Thyroid gland (tissue), 4 donors: ENCODE measurements around the gene C1orf185.

Experiments
- POLR2A ChIP-seq, 2 donors: fragments of 450-650 bp; IDR thresholded peaks; one replicate each; pipeline ENCODE4 v1.6.1; 2017; ENCODE audit warnings: antibody characterized with exemption in 2 of 2, mild to moderate bottlenecking in 2 of 2, moderate library complexity in 1 of 2
- TF ChIP-seq, protein P1 (sequence below), 6 experiments: fragments of 200-600 bp in 3 of 6; fragments of 450-650 bp in 3 of 6; sonication (generic) in 3 of 6; IDR thresholded peaks; one replicate each; pipeline ENCODE4 v1.5.1; 2016 to 2019; ENCODE audit warnings: antibody characterized with exemption in 6 of 6, mild to moderate bottlenecking in 2 of 6, inconsistent platforms in 1 of 6, moderate library complexity in 1 of 6

GRCh38 chr1:51188230-51188629, 86.2 kb downstream of the C1orf185 start:
- TF ChIP-seq, protein P1, sequence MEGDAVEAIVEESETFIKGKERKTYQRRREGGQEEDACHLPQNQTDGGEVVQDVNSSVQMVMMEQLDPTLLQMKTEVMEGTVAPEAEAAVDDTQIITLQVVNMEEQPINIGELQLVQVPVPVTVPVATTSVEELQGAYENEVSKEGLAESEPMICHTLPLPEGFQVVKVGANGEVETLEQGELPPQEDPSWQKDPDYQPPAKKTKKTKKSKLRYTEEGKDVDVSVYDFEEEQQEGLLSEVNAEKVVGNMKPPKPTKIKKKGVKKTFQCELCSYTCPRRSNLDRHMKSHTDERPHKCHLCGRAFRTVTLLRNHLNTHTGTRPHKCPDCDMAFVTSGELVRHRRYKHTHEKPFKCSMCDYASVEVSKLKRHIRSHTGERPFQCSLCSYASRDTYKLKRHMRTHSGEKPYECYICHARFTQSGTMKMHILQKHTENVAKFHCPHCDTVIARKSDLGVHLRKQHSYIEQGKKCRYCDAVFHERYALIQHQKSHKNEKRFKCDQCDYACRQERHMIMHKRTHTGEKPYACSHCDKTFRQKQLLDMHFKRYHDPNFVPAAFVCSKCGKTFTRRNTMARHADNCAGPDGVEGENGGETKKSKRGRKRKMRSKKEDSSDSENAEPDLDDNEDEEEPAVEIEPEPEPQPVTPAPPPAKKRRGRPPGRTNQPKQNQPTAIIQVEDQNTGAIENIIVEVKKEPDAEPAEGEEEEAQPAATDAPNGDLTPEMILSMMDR (IDR thresholded peaks at IDR 0.05): no peak
- TF ChIP-seq POLR2A (IDR thresholded peaks at IDR 0.05): no peak
